GM12892 (cell line): ENCODE measurements around the gene COL23A1.

Source experiments
- DNase-seq: peaks from one replicate; pipeline ENCODE4 v3.0.0; 2011; ENCODE audit not compliant: insufficient read length
- FAIRE-seq: peaks from 2 replicates; lab custom pipeline; 2011; peaks lifted over from hg19 to GRCh38; lab: Jason Lieb, UNC
- POLR2A ChIP-seq: IDR thresholded peaks from 2 replicates; pipeline ENCODE4 v1.6.1; 2011; ENCODE audit warnings: low read depth, low read length, control low read depth
- POLR2AphosphoS5 ChIP-seq: IDR thresholded peaks from 2 replicates; pipeline ENCODE4 v1.6.1; 2011; ENCODE audit warnings: low read depth, low read length, control low read depth
- TAF1 ChIP-seq: IDR thresholded peaks from 2 replicates; pipeline ENCODE4 v1.6.1; 2011; ENCODE audit warnings: low read depth, mild to moderate bottlenecking, control low read depth, low read length, borderline replicate concordance

COL23A1 gene

GRCh38 chr5:178421699-178422399, 168.3 kb downstream of the COL23A1 start:
- no peak for DNase-seq
- FAIRE-seq, result no peak
- no peak for TF ChIP-seq POLR2AphosphoS5
- no peak for TF ChIP-seq POLR2A
- no peak for TF ChIP-seq TAF1

- FAIRE-seq, result no peak
- TF ChIP-seq POLR2AphosphoS5 (no peak), TAF1 (no peak), POLR2A (no peak)
- no peak for DNase-seq
Observed at GRCh38 chr5:178421128-178421527, 169.1 kb downstream of the COL23A1 start.

GRCh38 chr5:178420354-178420781, 169.8 kb downstream of the COL23A1 start:
- DNase-seq (no peak), FAIRE-seq (no peak)
- no peak for TF ChIP-seq POLR2AphosphoS5
- no peak for TF ChIP-seq TAF1
- no peak for TF ChIP-seq POLR2A

DNA sequence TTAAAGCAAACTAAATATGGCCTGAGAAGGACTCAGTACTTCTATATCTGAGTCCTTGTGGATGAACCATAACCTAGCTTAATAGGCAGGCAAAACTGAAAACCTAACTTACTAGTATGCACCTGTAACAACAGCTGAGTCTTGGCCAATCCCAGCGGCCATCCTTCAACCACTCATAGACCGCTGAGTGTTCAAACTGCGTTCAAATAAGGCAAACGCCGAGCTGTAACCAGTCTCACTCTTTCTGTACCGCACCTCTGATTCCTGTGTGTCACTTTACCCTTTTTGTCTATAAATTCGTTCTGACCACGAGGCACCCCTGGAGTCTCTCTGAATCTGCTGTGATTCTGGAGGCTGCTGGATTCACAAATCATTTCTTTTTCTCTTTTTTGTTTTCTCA, 170.5 kb downstream of the COL23A1 start:
- no peak for TF ChIP-seq TAF1
- TF ChIP-seq POLR2A, result no peak
- TF ChIP-seq POLR2AphosphoS5, result no peak
- DNase-seq, result no peak
- no peak for FAIRE-seq

GRCh38 chr5:178419196-178419595, 171.0 kb downstream of the COL23A1 start:
- no peak for FAIRE-seq

GRCh38 chr5:178418471-178419010, 171.7 kb downstream of the COL23A1 start:
- no peak for TF ChIP-seq POLR2A
- TF ChIP-seq POLR2AphosphoS5, result no peak
- TF ChIP-seq TAF1, result no peak
- DNase-seq (no peak), FAIRE-seq (no peak)

More at GRCh38 chr5:178419196-178419595, 171.0 kb downstream of the COL23A1 start:
- TF ChIP-seq POLR2A (no peak), POLR2AphosphoS5 (no peak), TAF1 (no peak)
- no peak for DNase-seq

- FAIRE-seq (no peak), DNase-seq (no peak)
- TF ChIP-seq POLR2A, result no peak
- no peak for TF ChIP-seq TAF1
- TF ChIP-seq POLR2AphosphoS5, result no peak
Observed at GRCh38 chr5:178418031-178418430, 172.2 kb downstream of the COL23A1 start.

- TF ChIP-seq TAF1 (no peak), POLR2AphosphoS5 (no peak), POLR2A (no peak)
- FAIRE-seq, result no peak
- DNase-seq, result no peak
Observed at GRCh38 chr5:178417391-178417811, 172.8 kb downstream of the COL23A1 start.

DNA sequence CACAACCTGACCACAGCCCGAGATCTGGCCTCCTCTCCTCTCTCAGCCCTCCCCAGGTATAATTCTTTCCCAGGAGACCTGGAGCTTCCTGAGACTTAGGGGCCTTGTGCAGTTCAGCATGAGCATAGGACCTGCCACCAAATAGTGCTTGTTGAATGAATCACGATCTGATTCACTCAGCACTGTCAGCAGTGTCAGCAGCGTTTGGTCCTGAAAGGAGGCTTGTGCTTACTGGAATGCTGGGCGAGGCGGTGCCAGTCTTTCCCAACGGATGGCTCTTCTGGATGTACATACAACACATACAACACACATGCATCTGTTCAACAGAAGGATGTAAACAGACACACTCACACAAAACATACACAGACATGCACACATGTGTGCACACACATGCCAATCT, 173.3 kb downstream of the COL23A1 start:
- TF ChIP-seq POLR2A (no peak), TAF1 (no peak), POLR2AphosphoS5 (no peak)
- FAIRE-seq (no peak), DNase-seq (no peak)

- no peak for TF ChIP-seq POLR2A
- TF ChIP-seq TAF1, result no peak
- no peak for TF ChIP-seq POLR2AphosphoS5
- DNase-seq (no peak), FAIRE-seq (no peak)
Observed at GRCh38 chr5:178416206-178416882, 173.8 kb downstream of the COL23A1 start.

- no peak for FAIRE-seq
- no peak for DNase-seq
- TF ChIP-seq POLR2AphosphoS5 (no peak), POLR2A (no peak), TAF1 (no peak)
Observed at GRCh38 chr5:178415353-178415752, 174.8 kb downstream of the COL23A1 start.

- FAIRE-seq (no peak), DNase-seq (no peak)
- no peak for TF ChIP-seq POLR2AphosphoS5
- TF ChIP-seq TAF1, result no peak
- TF ChIP-seq POLR2A, result no peak
Observed at GRCh38 chr5:178413988-178414387, 176.2 kb downstream of the COL23A1 start.

DNA sequence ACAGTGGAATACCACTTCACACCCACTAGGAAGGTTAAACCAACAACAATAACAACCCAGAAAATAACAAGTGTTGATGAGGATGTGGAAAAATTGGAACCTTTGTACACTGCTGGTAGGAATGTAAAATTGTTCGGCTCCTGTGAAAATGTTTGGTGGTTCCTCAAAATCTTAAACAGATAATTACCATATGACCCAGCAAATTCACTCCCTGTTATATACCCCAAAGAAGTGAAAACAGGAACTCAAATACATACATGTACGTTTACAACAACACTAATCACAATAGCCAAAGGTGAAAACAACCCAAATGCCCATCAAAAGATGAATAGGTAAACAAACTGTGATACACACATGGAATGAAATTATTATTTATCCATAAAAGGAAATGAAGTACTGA, 179.1 kb downstream of the COL23A1 start:
- TF ChIP-seq POLR2AphosphoS5 (no peak), POLR2A (no peak), TAF1 (no peak)
- FAIRE-seq (no peak), DNase-seq (no peak)
